Measurements from ENCODE around the gene ARFGAP1. TPM values are rescaled to one million over a fixed set of nuclear protein-coding genes. Genes with fewer than 3 reads are reported as not detected.

The ARFGAP1 gene
- total RNA-seq, 2 donors from 2014 or later: 52.7 to 162 TPM

DNA sequence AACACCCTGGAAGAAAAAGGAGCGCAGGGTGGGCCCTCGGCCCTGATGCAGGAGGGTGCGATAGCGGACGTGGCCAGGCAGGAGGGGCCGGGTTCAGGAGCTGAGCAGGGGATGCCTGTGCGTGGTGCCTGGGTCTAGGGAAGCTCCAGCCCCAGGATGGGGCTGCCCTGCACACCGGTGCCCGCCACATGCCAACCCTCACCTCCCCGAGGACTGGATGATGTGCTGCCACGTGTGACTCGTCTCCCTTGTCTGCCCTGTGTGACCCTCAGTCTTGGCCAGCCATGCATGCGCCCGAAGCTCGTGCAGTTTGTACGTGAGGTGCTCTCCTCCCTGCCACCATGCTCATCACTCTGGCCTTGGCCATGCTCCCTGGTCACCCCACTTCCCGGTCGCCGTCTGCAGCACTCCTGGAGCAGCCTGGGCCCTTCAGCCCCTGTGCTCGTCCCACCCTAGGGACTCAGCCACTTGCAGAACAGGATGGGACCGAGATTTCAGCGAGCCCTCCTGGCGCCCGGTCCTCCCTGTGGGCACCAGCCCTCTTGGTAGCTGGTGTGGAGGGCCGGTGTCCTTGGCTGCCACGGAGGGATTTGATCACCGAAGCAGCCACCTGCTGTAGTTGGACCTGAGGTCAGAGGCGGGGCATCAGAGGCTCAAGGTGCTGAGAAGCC is 16.1 kb downstream of the ARFGAP1 start:
- H3K9me3 ChIP-seq: no peaks in the 10 kb centered on the region
- DNase-seq: peak in 2 of 4 donors; percentile 30 to 46
- TF ChIP-seq, protein P1, sequence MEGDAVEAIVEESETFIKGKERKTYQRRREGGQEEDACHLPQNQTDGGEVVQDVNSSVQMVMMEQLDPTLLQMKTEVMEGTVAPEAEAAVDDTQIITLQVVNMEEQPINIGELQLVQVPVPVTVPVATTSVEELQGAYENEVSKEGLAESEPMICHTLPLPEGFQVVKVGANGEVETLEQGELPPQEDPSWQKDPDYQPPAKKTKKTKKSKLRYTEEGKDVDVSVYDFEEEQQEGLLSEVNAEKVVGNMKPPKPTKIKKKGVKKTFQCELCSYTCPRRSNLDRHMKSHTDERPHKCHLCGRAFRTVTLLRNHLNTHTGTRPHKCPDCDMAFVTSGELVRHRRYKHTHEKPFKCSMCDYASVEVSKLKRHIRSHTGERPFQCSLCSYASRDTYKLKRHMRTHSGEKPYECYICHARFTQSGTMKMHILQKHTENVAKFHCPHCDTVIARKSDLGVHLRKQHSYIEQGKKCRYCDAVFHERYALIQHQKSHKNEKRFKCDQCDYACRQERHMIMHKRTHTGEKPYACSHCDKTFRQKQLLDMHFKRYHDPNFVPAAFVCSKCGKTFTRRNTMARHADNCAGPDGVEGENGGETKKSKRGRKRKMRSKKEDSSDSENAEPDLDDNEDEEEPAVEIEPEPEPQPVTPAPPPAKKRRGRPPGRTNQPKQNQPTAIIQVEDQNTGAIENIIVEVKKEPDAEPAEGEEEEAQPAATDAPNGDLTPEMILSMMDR (IDR thresholded peaks at IDR 0.05): no peak
- TF ChIP-seq POLR2A (IDR thresholded peaks at IDR 0.05): no peak
- no peak overlapping the region for H3K4me3 ChIP-seq
- intact Hi-C loops (cut with DNase I): no loop called here
- peaks cover 5 to 7% of the 10 kb centered on the region in 2 donors for H3K36me3 ChIP-seq (replicated peaks in 1 of 2; ENCODE audit: insufficient read depth in 1 of 2, low read depth in 2 of 2)
- peaks cover 14% of the 10 kb centered on the region for H3K4me1 ChIP-seq
- no peak overlapping the region for H3K27ac ChIP-seq
- WGBS, 2 donors: 73 to 88% methylated on average over 16 to 28 of the region's 28 CpGs
- ATAC-seq: no peak
- no peaks in the 10 kb centered on the region for H3K27me3 ChIP-seq

DNA sequence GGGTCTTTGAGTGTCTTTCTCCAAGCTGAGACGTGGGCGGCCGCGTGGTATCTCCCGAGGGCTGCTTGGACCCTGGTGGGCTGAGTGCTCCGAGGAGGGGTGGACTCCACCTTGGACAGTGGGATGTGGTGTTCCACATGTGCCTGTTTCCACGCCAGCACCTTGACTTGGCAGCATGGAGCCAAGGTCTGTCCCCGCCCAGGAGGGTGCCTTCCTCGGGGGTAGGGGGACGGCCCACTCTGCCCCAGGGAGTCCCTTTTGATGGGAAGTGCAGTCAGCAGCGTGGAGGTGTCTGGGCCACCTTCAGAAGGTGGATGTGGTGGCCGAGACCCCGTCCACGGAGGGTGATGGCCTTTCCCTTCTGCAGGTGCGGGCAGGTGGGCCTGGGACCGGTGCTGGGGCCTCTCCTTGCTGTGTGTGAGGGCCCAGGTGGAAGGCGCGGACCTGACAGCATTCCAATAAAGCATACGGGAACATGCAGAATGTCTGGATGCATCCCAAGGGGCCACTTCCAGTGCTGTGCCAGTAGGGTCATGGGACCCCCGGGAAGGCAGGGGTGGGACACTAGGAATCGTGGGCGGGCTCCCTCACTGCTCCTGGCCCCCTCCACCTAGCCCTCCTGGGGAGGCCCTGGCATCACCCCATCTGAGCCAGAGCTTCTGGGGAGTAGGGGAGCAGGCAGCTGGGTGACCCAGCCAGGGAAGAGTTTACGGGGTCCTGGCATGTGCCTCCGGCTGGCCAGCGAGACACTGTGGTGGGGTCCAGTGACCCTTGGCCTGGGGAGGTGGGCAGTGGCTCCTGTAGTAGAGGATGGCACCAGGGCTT is 16.9 kb downstream of the ARFGAP1 start:
- ATAC-seq (no peak), DNase-seq (no peak)
- no peaks in the 10 kb centered on the region for H3K9me3 ChIP-seq
- intact Hi-C loops (cut with DNase I): no loop called here
- H3K4me1 ChIP-seq: peaks cover 14% of the 10 kb centered on the region
- H3K27ac ChIP-seq: no peak overlapping the region
- no peaks in the 10 kb centered on the region for H3K27me3 ChIP-seq
- 53 to 73% methylated on average over 6 to 23 of the region's 25 CpGs for WGBS, 2 donors
- no peak for TF ChIP-seq POLR2A (IDR thresholded peaks at IDR 0.05)
- TF ChIP-seq, protein P1 (IDR thresholded peaks at IDR 0.05): no peak
- H3K36me3 ChIP-seq (replicated peaks in 1 of 2; ENCODE audit: insufficient read depth in 1 of 2, low read depth in 2 of 2): peaks cover 5 to 7% of the 10 kb centered on the region in 2 donors
- no peak overlapping the region for H3K4me3 ChIP-seq

GRCh38 chr20:63290136-63290676 is 17.6 kb downstream of the ARFGAP1 start:
- H3K27me3 ChIP-seq: no peaks in the 10 kb centered on the region
- intact Hi-C loops (cut with DNase I): no loop called here

GRCh38 chr20:63290677-63291472 is 18.3 kb downstream of the ARFGAP1 start:
- TF ChIP-seq, protein P1 (IDR thresholded peaks at IDR 0.05): peak in 6 of 7 experiments; percentile 57 to 74 (median 70)
- peak in 1 of 3 donors; percentile 4 for TF ChIP-seq POLR2A (IDR thresholded peaks at IDR 0.05)
- peak; percentile 52 to 73 (median 60) for DNase-seq
- no peaks in the 10 kb centered on the region for H3K27me3 ChIP-seq
- no peak overlapping the region for H3K4me3 ChIP-seq
- H3K4me1 ChIP-seq: peaks cover 14% of the 10 kb centered on the region
- H3K36me3 ChIP-seq (replicated peaks in 1 of 2; ENCODE audit: insufficient read depth in 1 of 2, low read depth in 2 of 2): peaks cover 3 to 5% of the 10 kb centered on the region in 2 donors
- no peaks in the 10 kb centered on the region for H3K9me3 ChIP-seq
- no peak overlapping the region for H3K27ac ChIP-seq
- intact Hi-C loops (cut with DNase I): no loop called here
- peak; percentile 71 for ATAC-seq
- WGBS, 2 donors: 23 to 25% methylated on average over 10 to 26 of the region's 26 CpGs

More at GRCh38 chr20:63290136-63290676, 17.6 kb downstream of the ARFGAP1 start:
- ATAC-seq (no peak), DNase-seq (no peak)
- WGBS, 2 donors: 64 to 71% methylated on average over 11 to 16 of the region's 17 CpGs
- H3K4me3 ChIP-seq: no peak overlapping the region
- H3K36me3 ChIP-seq (replicated peaks in 1 of 2; ENCODE audit: insufficient read depth in 1 of 2, low read depth in 2 of 2): peaks cover 5 to 7% of the 10 kb centered on the region in 2 donors
- H3K4me1 ChIP-seq: peaks cover 14% of the 10 kb centered on the region
- H3K27ac ChIP-seq: no peak overlapping the region
- TF ChIP-seq, protein P1 (IDR thresholded peaks at IDR 0.05): no peak
- no peak for TF ChIP-seq POLR2A (IDR thresholded peaks at IDR 0.05)
- no peaks in the 10 kb centered on the region for H3K9me3 ChIP-seq
